ENCODE measurements around the gene MAP3K5.

MAP3K5 gene

GRCh38 chr6:136644597-136644952 lies 147.7 kb downstream of the MAP3K5 start:
- DNase-seq (ENCODE audit: low spot score) = no peak

- peak; percentile 34 for DNase-seq (ENCODE audit: low spot score)
Observed at GRCh38 chr6:136643850-136644596, 148.3 kb downstream of the MAP3K5 start.

- no peak for DNase-seq (ENCODE audit: low spot score)
Observed at GRCh38 chr6:136641873-136642465, 150.3 kb downstream of the MAP3K5 start.

- no peak for DNase-seq (ENCODE audit: low spot score)
Observed at GRCh38 chr6:136641166-136641565, 151.1 kb downstream of the MAP3K5 start.

- no peak for DNase-seq (ENCODE audit: low spot score)
Observed at GRCh38 chr6:136640132-136640915, 152.0 kb downstream of the MAP3K5 start.

- no peak for DNase-seq (ENCODE audit: low spot score)
Observed at GRCh38 chr6:136639702-136640101, 152.6 kb downstream of the MAP3K5 start.

- DNase-seq (ENCODE audit: low spot score) = no peak
Observed at GRCh38 chr6:136635615-136636014, 156.7 kb downstream of the MAP3K5 start.

- no peak for DNase-seq (ENCODE audit: low spot score)
Observed at GRCh38 chr6:136633355-136633754, 158.9 kb downstream of the MAP3K5 start.

- no peak for DNase-seq (ENCODE audit: low spot score)
Observed at GRCh38 chr6:136628996-136629395, 163.3 kb downstream of the MAP3K5 start.

- no peak for DNase-seq (ENCODE audit: low spot score)
Observed at GRCh38 chr6:136627191-136627590, 165.1 kb downstream of the MAP3K5 start.

- no peak for DNase-seq (ENCODE audit: low spot score)
Observed at GRCh38 chr6:136625293-136625692, 167.0 kb downstream of the MAP3K5 start.

- no peak for DNase-seq (ENCODE audit: low spot score)
Observed at GRCh38 chr6:136624347-136624746, 167.9 kb downstream of the MAP3K5 start.

- DNase-seq (ENCODE audit: low spot score) = no peak
Observed at GRCh38 chr6:136618086-136618485, 174.2 kb downstream of the MAP3K5 start.

- DNase-seq (ENCODE audit: low spot score) = no peak
Observed at GRCh38 chr6:136616527-136616926, 175.8 kb downstream of the MAP3K5 start.

GRCh38 chr6:136614994-136615393 lies 177.3 kb downstream of the MAP3K5 start:
- no peak for DNase-seq (ENCODE audit: low spot score)

- no peak for DNase-seq (ENCODE audit: low spot score)
Observed at GRCh38 chr6:136614350-136614749, 177.9 kb downstream of the MAP3K5 start.

GRCh38 chr6:136613477-136613876 lies 178.8 kb downstream of the MAP3K5 start:
- no peak for DNase-seq (ENCODE audit: low spot score)

GRCh38 chr6:136612666-136613389 lies 179.4 kb downstream of the MAP3K5 start:
- no peak for DNase-seq (ENCODE audit: low spot score)

- DNase-seq (ENCODE audit: low spot score) = no peak
Observed at GRCh38 chr6:136611746-136612145, 180.5 kb downstream of the MAP3K5 start.

GRCh38 chr6:136611133-136611532 lies 181.1 kb downstream of the MAP3K5 start:
- no peak for DNase-seq (ENCODE audit: low spot score)

GRCh38 chr6:136609873-136610706 lies 182.2 kb downstream of the MAP3K5 start:
- peak; percentile 83 for DNase-seq (ENCODE audit: low spot score)

GRCh38 chr6:136608991-136609390 lies 183.3 kb downstream of the MAP3K5 start:
- peak; percentile 43 for DNase-seq (ENCODE audit: low spot score)
